ENCODE data around the gene ABLIM1.

DNA sequence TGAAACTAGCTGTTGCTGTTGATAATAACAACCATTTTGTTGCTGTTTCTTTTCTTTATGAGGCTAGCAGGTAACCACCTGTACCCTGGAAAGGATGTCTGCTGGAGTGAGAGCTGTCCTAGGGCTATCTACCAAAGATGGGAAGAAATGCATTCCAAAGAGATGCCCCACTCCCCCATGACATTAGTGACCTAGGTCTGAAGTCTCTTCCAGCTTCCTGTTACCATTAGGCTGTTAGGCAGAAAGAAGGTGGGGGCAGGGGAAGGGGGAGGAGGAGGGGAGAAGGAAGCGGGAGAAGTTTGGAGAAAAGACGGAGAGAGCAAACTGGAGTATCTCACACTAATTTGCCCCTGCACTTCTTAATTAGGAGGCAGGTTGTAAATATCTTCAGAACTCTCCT is 118.5 kb downstream of the ABLIM1 start:
- TF ChIP-seq POLR2A (IDR thresholded peaks at IDR 0.05; ENCODE audit: low read length) (no peak), GATA1 (IDR thresholded peaks at IDR 0.05; ENCODE audit: low read depth, low read length) (no peak)

Data from erythroblast (primary cell).